NT2/D1 (cell line): ENCODE results near the gene MAPK10.

Experiments
- YY1 ChIP-seq: IDR thresholded peaks from 2 replicates; pipeline ENCODE4 v1.6.1; 2011; ENCODE audit not compliant: insufficient read length, insufficient read depth
- ZNF274 ChIP-seq: IDR thresholded peaks from 2 replicates; pipeline ENCODE4 v1.6.1; 2011; ENCODE audit warnings: mild to moderate bottlenecking, low read depth, low read length

GRCh38 chr4:85940151-85940550 lies 419.7 kb downstream of the MAPK10 start:
- no peak for TF ChIP-seq ZNF274
- no peak for TF ChIP-seq YY1
